ENCODE results near the gene TSR1.
"Not testable (repeated sequence)": the region's sequence is repeated elsewhere in the genome, so short reads cannot be mapped to it uniquely, and the experiment has no call there.

Gene TSR1

DNA sequence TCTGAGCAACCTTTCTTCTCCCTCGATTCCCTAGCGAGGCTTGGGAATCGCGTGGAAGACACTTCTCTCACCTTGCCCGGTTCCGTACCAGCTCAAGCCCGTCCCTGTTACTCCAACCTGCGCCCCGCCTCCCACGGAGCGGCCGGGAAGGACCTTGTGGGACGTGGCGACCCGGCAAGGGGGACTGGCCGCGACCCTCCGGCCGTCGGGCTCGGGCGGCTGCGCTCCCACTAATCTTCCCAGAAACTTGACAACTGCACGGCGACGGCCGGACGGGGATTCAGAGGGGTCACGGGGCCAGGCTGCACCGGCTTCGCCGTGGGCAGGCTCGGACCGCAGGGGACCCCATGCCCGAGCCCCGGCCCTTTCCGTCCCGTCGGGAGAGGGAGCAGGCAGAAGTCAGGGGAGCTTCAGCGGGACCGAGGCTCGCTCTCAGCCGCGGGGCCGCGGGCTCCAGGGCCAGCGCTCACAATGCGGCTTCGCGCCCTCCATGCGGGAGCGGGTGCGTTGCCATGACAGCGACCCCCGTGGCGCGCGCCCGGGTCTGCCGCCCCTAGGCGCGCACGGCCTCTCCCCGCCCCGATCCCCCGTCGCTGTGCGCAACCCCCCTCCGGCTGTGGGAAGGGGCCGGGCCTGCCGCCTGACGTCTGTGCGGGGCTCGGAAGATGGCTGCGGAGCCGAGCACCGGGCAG, 741 bp upstream of the TSR1 start, which contains the start of gene SGSM2:
Gene SGSM2, plus strand, starts transcription at position 650 of the 692 bp plus-strand sequence. CDS start 188 bp downstream, outside the sequence.
- peak; percentile 83 for DNase-seq (ENCODE audit: low spot score)

DNA sequence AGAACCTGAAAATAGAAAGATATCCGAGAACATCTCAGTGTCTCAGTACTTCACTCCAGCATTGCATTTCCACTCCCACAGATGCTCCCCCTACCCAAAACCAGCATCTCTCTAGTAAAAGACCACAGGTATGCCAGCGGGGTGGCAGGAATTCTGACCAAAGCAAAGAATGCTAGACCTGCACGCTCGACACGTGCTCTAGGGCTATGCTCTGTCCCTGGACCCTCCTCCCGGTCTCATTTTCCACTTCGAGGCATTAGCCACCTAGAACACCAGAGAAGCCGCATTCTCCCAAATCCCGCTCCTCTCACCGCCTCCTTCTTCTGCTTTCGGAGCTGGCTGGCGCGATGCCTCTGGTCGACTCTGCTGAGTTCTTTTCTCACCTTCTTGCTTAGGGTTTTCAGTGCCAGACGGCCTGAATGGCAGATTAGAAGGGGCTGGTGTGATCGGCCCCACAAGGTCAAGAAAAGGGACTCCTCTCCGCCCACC, 487 bp downstream of the TSR1 start:
- DNase-seq (ENCODE audit: low spot score) = no peak

DNA sequence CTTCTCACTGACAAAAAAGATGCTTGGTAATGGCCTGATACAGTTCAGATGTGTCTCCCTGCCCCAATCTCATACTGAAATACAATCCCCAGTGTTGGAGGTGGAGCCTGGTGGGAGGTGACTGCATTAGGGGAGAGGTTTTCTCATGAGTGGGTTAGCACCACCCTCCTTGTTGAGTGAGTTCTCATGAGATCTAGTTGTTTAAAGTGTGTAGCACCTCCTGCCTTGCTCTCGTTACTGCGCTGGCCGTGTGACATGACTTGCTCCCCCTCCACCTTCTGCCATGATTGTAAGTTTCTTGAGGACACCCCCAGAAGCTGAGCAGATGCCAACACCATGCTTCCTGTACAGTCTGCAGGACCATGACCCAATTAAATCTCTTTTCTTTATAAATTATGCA, 5.0 kb downstream of the TSR1 start:
- DNase-seq (ENCODE audit: low spot score) = no peak

DNA sequence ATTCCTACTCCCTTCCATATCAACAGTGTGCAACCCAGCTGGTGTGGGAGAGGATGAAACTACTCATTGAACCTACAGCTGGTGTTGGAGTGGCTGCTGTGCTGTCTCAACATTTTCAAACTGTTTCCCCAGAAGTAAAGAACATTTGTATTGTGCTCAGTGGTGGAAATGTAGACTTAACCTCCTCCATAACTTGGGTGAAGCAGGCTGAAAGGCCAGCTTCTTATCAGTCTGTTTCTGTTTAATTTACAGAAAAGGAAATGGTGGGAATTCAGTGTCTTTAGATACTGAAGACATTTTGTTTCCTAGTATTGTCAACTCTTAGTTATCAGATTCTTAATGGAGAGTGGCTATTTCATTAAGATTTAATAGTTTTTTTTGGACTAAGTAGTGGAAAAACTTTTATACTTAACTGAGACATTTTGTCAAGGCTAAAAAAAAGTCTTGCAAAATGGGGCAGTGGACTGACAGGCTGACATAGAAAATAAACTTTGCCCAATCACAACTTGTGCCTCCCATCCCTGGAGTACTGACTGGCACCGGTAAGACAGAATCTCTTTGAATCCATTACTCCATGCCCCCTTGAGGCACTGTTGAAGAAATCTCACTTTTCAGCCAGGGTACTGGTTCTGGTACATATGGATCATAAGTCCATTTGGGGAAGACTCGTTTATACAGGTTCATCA, 12.5 kb downstream of the TSR1 start:
- no peak for DNase-seq (ENCODE audit: low spot score)

DNA sequence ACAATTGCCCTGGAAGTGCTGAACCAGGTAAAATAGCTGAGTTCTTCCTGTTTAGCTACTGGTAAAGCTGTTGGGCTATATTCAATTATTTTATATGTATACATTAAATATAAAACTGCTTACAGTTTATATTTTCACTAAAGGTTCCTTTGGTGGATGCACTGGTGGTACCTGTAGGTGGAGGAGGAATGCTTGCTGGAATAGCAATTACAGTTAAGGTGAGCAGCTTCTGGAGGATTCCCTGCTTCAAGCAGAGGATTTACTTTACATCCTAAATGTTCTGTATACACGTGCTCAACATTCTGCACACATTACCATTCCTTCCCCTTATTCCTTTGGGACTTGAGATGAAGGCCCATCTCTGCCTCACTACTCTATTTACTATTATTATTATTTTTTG, 14.9 kb downstream of the TSR1 start:
- no peak for DNase-seq (ENCODE audit: low spot score)

DNA sequence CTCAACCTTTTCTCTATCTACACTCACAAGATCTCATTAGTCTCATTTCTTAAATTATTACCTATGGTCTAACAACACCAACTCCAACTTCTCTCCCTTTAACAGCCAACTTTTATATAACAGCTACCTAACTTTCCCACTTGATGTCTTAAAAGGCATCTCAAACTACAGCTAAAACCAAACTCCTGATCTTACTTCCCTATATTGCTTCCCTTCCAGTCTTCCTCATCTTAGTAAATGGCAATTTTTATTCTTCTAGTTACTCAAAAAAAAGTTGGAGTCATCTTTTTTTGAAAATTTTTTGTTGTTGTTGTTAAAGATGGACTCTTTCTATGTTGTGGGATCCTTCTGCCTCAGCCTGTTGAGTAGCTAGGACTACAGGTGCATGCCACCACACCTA, 17.2 kb downstream of the TSR1 start:
- DNase-seq (ENCODE audit: low spot score) = no peak

DNA sequence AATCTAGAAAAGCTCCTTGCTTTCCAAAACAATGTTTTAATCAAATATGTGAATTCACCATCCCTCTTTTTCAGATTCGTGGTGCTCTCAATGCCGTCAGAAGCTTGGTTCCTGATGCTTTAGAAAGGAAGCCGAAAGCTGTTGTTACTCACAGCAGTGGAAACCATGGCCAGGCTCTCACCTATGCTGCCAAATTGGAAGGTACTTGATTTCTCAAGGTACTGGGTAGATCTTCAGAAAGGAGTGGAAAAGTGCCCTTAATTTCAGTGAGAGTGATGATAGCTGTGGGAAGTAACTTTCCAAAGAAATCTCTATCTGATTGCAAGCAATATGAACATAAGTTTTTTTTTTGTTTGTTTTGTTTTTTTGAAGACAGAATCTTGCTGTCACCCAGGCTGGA, 18.5 kb downstream of the TSR1 start:
- DNase-seq (ENCODE audit: low spot score) = no peak

DNA sequence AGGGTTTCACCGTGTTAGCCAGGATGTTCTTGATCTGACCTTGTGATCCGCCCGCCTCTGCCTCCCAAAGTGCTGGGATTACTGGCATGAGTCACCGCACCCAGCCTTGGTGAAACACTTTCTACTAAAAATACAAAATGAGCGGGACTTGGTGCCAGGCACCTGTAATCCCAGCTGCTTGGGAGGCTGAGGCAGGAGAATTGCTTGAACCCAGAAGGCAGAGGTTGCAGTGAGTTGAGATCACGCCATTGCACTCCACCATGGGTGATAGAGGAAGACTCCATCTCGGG, 19.4 kb downstream of the TSR1 start:
- DNase-seq (ENCODE audit: low spot score) = not testable (repeated sequence)

DNA sequence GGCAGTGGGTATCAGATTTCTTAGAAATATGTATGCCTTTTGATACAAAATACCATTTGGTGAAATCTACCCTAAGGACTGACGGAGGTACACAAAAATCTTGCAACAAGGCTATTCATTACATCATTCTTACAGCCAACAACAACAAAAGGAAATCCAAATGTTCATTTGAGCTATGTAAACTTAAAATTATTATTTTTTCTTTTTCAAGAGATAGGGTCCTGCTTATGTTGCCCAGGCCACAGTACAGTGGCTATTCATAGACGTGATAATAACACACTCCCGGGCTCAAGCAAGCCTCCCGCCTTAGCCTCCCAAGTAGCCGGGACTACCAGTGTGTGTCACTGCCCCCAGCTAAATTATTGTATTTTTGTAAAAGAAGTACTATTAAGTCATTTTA, 23.5 kb downstream of the TSR1 start:
- DNase-seq (ENCODE audit: low spot score) = no peak

DNA sequence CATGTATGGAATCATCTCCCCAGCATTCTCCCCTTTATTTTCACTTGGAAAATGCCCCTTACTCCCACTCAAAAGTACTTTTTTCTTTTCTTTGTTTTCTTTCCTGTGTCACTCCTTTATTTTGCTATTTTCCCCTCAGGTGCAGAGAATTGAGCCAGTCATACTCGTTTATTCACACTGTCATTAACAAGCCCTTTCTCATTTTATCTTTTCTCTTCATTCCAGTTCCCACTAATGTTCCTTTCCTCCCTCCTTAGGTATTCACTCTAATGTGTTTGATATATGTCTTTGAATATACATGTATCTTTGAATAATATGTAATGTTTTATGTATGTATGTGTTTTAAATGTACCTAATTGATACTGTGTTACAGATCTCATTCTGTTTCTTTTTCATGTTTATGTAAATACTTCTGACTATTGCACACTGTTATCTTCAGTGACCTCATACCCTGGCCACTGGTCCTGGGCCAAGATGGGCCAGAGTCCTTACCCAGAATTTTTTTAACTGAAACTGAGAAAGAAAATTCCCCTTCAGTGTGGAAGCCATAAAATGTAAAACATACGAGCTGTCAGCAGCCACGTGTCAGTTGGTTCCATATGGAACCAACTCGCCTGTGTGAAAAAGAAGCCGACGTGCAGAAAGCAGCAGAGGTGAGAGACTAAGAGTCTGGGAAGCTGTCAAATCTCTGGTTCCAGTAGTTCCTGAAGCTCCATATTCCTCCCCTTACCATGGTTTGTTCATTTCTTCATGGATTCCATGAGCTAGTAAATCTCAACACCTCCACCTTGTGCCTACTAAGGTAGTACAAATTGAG, 26.7 kb downstream of the TSR1 start:
- no peak for DNase-seq (ENCODE audit: low spot score)

DNA sequence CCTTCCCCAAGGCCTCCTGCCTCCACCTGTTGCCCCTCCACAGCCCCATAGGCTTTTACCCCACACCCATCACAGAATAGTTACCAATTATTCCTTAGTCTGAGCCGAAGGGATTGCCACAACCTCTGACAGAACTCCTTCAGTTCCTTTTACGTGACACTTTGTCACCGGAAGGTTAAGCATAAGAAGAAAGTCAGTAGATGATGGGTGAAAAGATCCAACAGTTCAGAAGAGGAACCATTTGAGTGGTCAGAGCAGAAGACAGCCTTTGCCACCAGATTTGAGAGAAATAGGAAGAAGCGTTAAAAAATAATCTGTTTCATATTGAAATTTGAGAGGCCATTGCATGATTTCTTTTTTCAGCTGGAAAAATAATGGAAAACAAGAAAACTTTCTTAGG, 31.3 kb downstream of the TSR1 start:
- DNase-seq (ENCODE audit: low spot score) = no peak

DNA sequence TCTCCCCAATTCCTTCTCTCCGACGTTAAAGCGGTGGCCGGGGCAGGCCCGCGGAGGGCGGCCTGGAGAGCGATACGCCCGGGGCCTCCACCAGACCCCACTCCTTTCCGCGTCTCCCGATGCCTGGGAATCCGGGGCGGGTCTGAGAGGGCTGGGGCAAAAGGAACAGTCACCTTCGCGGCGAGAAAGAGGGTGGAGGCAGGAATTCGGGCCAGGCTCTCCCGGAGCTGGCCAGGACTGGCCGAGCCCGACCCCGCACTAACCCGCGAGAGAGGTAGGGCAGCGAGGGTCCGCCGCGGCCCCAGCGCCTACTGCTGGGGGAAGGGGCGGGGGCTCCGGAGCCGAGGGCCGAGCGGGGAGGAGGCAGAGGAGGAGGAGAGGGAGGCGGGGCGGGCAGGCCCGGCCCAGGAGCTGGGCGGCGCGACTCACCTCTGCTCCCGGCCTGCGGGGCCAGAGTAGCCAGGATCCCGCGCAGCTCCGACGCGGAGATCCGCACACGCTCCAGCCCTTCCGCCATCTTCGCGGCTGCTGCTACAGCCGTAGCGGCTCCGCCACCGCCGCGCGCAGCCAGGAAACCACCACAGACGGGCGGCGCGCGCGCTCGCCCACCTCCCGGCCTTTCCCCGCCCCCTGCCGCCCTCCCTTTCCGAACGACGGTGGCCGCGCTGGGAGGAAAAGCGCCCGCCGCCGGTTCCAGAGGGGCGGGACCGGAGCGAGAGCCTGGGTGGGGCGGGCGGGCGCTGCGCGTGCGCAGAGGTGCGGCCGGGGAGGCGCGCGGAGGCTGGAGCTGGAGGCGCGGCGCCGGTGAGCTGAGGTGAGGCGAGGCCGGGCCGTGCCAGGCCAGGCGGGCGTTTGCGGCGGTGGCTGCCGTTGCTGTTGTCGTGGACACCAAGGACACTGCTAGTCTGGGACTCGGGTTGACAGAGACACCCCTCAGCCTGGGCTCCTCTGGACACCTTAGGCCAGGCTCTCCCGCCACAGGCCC, 32.8 kb downstream of the TSR1 start, which contains the start of the genes SMG6 and SRR:
Gene SMG6, minus strand, starts transcription at position 582 of the 985 bp plus-strand sequence. Its CDS starts 65 bp downstream, at position 517.
Gene SRR, plus strand, starts transcription at position 747 of the 985 bp plus-strand sequence. CDS start 11,611 bp downstream, outside the sequence.
- DNase-seq (ENCODE audit: low spot score) = peak; percentile 96

DNA sequence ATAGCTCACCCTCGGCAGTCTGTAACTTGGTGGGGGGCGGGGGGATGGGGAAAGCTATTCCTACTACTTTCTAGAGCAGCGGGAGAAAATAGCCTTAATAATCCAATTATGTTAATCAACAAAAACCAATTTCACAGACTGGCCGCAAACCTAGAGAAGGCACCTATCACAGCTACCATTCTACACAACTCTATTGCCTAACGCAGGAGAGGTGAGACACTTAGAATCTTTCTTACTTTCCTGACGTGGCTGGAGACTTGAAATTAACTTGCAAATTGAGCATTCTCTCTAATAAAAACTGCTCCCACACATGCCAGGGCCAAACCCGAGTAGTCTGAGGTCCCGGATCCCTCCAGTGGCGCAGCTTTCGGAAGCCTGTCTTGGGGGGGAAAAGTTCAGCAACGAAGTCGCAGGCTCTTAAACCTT, 33.5 kb downstream of the TSR1 start:
- DNase-seq (ENCODE audit: low spot score) = no peak

DNA sequence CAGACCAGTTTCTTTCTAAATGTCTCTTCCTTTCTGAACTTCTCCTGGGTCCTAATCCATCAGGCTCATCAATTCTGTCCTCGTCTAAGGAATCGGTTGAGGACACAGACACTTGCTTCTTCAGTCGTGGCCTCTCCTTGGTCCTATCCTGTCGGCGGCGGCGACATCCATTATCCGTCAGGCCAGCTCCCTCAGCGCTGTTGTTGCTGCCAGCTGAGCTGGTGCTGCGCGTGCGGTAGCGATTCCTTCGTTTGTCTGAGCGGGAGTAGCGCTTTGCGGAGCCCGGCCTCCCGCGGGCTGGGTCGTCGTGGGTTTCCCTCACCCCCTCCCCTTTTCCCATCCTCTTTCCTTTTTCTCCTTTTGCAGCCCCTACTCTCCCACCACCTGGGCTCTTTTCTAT, 36.5 kb downstream of the TSR1 start:
- no peak for DNase-seq (ENCODE audit: low spot score)

DNA sequence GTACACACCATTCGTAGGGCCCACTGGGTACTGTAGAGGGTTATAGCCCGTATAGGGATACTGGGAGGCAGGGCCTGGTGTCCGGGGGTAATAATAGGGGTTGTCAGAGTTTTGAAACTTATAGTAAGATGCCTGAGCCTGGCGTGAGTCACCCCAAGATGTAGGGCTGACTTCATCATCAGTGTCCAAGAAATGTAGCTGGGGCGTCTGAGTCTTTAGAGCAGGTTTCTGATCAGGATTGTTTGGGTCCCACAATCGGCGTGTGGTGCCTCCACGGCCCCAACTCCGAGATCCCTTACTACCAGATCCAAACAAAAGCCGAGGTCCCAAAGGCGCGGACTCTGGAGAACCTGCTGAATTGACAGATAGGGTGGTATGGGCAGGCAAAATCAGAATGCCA, 37.1 kb downstream of the TSR1 start:
- DNase-seq (ENCODE audit: low spot score) = no peak

DNA sequence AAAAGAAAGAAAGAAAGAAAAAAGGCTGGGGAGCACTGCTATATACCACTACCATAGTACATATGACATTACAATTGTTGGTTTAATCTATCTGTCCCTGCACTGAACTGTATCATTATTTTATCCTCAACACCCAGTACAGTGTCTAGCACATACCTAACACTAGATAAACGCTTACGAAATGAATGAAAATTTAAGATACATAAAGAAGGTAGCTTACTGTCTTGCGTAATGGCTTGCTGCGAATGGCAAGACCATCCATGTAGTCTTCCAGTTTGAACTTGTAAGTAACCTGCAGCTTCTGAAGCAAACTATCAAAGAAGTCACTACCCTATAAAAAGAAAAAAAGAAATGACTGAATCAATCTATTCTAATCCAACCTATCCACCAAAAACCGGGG, 39.2 kb downstream of the TSR1 start:
- no peak for DNase-seq (ENCODE audit: low spot score)

DNA sequence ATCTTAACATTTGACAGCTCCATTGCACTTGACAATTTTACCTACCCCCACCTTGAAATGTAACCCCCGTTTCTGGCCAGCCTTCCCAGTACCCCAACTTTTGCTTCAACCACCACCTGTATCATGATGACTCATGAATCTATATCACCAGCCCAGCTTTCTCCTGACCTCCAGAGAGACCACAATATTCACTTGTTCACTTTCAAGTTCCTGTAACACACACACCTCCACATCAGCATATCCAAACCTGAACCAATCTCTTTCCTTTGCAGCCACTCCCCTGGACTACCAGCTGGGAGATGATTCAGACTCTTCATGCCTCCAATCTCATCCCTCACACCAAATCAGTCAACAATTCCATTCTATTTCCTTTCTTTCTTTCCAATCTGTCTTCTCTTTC, 40.7 kb downstream of the TSR1 start:
- DNase-seq (ENCODE audit: low spot score) = no peak

DNA sequence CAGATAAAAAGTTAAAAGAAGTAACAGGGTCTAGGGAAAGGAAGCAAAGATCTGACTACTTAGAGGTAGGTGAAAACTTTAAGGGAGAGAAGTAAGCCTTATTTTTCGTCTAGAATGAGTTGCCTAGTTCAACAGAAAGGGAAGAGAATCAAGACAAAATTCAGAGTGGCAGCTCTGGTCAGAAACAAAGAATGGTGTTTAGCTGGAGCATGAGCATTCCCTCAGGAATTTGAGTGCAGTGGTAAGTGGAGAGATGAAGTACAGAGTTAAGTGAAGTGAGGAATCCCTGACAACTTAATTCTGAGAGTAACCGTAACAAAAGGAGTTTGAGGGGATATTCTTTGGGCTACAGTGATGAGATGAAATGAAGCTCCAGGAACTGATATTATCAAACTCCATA, 44.2 kb downstream of the TSR1 start:
- no peak for DNase-seq (ENCODE audit: low spot score)

DNA sequence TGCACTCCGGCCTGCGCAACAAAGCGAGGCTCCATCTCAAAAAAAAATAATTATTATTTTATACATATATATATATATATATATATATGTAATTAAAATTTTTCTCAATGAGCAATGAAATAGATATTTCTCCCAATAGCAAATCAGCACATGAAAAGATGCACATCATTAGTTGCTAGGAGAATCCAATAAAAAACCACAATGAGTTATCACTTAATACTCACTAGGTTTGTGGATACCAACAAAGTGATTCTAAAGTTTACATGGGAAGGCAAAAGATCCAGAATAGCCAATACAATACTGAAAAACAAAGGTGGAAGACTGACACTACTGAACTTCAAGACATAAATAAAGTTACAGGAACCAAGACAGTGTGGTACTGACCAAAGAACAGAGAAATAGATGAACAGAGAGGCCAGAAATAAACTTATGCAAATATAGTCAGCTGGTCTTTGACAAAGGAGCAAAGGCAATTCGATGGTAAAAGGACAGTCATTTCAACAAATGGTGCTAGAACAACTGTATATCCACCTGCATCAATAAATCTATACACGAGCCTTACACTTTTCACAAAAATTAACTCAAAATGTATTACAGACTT, 46.3 kb downstream of the TSR1 start:
- no peak for DNase-seq (ENCODE audit: low spot score)

DNA sequence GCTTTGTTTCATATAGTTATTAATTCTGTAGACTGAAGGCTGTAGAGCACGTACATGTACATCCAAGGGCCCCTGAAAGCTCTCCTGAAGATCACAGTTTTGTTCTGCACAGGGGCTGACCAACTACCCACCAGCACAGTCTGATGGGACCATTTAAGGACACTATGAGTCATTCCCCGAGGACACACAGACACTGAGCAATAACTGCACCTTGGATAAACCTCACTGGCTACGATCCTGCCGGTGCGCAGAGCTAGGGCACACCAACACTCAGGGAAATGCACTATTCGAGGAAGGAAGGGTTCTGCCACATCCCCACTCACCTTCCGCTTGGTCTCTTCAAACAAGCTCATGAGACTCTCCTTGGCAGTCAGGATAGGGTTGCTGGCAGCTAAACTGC, 53.0 kb downstream of the TSR1 start:
- DNase-seq (ENCODE audit: low spot score) = no peak

DNA sequence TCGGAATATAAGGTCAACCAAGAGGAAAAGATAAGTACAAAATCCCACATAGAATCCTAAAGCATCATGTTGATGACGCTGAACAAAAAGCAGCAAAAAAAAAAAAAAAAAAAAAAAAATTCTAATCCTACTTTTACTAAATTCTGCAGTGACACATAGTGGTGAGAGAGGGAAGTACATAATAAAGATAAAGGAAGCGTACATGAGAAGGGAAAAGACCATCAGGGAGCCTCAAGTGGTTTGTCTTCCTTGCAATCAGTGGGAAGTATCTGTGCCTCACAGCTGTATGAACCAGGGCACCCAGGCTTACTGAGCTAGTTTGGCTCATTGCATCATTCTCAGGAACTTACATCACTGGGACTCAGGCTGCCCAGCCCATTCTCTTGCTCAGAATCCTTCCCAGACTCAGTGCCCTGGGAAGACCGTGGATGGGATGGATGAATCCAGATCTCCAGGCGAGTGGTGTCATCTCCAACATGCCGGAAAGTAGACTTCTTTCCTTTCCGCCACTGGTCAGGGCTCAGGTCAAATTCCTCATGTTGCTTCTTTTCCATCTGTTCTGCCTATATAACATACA, 53.9 kb downstream of the TSR1 start:
- DNase-seq (ENCODE audit: low spot score) = no peak

Data from left forelimb (tissue), 1 donor.